ENCODE results near the gene PTPA. TPM values are rescaled to one million over a fixed set of nuclear protein-coding genes. Genes with fewer than 3 reads are reported as not detected.

Gene PTPA
- total and polyA plus RNA-seq, 8 donors: 32.7 to 71.4 (median 43.3) TPM

DNA sequence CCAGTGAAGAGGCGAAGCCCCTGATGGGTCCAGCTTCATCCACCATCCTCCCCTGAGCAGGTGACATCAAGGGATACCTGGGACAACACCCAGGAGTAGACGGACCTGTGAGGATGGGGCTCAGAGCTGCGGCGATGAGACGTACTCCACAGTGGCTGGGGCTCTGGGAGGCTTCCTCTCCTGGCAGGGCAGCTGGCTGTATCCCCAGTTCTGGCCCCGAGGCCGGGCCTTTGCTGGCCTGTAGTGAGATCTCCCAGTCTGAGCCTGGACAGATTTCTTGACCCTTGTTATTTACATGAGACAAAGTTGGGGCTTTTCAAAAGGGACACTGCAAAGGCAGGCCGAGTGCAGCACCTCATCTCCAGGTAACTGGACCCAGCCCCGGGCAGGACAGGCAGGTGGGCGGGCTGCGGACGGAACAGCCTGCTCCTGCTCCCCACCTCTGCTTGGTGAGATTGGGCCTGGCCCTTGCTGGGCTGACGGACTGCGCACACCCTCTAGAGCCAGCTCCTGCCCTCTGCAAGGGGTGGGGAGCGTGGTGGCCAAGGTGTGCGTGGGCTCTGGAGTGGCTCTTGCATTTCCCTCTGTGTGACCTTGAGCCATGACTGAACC, 43.8 kb downstream of the PTPA start:
- ATAC-seq: no peak
- 88 to 89% methylated on average over 16 of the region's 16 CpGs for WGBS, 2 donors
- no peak for FAIRE-seq
- Histone ChIP-seq H3K4me1 (no peaks in the 10 kb centered on the region), H3K4me3 (no peak overlapping the region), H3K9me3 (no peaks in the 10 kb centered on the region), H3K36me3 (no peaks in the 10 kb centered on the region), H3K27ac (no peak overlapping the region), H3K27me3 (no peaks in the 10 kb centered on the region)
- TF ChIP-seq, protein P1, sequence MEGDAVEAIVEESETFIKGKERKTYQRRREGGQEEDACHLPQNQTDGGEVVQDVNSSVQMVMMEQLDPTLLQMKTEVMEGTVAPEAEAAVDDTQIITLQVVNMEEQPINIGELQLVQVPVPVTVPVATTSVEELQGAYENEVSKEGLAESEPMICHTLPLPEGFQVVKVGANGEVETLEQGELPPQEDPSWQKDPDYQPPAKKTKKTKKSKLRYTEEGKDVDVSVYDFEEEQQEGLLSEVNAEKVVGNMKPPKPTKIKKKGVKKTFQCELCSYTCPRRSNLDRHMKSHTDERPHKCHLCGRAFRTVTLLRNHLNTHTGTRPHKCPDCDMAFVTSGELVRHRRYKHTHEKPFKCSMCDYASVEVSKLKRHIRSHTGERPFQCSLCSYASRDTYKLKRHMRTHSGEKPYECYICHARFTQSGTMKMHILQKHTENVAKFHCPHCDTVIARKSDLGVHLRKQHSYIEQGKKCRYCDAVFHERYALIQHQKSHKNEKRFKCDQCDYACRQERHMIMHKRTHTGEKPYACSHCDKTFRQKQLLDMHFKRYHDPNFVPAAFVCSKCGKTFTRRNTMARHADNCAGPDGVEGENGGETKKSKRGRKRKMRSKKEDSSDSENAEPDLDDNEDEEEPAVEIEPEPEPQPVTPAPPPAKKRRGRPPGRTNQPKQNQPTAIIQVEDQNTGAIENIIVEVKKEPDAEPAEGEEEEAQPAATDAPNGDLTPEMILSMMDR (IDR thresholded peaks at IDR 0.05): no peak
- intact Hi-C loops (cut with DNase I): no loop called here
- no peak for DNase-seq

DNA sequence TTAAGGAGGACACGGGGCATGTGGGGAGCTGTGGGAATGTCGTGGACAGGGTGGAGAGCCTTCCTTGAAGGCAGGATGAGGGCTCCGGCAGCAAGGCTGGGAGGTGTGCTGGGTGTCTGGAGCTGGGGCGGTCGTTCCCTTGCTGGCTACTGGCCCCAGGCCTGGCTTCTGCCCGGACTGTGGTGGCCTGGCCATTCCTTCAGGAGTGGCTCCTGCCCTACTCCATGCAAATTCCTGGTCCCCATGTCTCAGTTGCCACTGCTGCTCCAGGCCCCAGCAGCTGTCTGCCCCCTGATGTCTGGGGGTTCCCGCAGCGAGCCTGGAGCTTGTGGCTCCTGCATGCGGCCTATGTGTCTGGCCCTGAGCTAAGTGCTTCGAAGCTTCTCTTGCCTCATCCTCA, 44.9 kb downstream of the PTPA start:
- intact Hi-C loops (cut with DNase I): no loop called here
- Histone ChIP-seq H3K27me3 (no peaks in the 10 kb centered on the region), H3K27ac (no peak overlapping the region), H3K4me3 (no peak overlapping the region), H3K4me1 (no peaks in the 10 kb centered on the region), H3K9me3 (no peaks in the 10 kb centered on the region), H3K36me3 (no peaks in the 10 kb centered on the region)
- WGBS, 2 donors: 86 to 91% methylated on average over 10 of the region's 10 CpGs
- ATAC-seq (no peak), FAIRE-seq (no peak), DNase-seq (no peak)
- TF ChIP-seq, protein P1 (IDR thresholded peaks at IDR 0.05): no peak

DNA sequence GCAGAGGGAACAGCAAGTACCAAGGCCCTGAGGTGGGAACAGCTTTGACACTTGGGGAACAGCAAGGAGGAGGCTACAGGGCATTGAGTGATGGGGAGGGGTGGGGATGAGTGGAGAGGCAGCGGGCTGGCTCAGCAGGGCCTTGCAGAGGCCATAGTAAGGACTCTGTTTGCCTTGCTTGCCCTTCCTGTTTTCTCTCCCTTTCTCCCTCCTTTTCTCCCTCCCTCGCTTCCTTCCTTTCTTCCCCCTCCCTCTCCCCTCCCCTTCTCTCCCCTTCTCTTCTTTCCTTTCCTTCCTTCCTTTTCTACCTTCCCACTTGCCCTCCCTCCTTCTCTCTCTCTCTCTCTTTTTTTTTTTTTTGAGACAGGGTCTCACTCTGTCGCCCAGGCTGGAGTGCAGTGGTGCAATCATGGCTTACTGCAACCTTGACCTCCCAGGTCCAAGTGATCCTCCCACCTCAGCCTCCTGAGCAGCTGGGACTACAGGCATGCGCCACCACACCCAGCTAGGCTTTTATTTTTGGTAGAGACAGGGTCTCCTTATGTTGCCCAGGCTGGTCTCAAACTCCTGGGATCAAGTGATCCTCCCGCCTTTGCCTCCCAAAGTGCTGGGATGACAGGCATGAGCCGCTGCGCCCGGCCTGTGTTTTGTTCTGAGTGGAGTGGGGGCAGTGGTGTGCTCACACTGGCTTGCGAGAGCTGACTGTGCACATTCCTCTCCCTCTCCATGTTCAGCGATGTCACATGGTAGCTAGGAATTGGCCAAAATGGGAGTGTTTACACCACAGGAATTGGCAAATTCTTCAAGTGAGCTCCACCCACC, 49.7 kb downstream of the PTPA start:
- Histone ChIP-seq H3K27me3 (no peaks in the 10 kb centered on the region), H3K4me1 (no peaks in the 10 kb centered on the region), H3K36me3 (no peaks in the 10 kb centered on the region), H3K4me3 (no peak overlapping the region), H3K27ac (no peak overlapping the region), H3K9me3 (no peaks in the 10 kb centered on the region)
- TF ChIP-seq, protein P1 (IDR thresholded peaks at IDR 0.05): no peak
- no peak for ATAC-seq
- no peak for DNase-seq
- no peak for FAIRE-seq
- WGBS, 2 donors: 93 to 96% methylated on average over 10 of the region's 10 CpGs
- intact Hi-C loops (cut with DNase I): no loop called here

DNA sequence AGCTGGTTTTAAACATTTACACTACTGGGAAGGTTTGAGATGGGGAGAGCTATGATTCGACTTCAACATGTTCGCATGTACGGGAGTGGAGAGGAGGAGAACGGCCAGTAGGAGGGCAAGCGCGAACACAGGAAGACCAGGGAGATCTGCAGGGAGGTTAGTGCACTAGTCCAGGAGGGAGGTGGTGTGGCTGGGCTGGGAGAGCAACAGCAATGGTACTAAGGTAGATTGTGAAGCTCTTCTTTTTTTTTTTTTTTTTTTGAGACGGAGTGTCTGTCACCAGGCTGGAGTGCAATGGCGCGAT, 50.3 kb downstream of the PTPA start:
- no peak for DNase-seq
- no peak for ATAC-seq
- H3K36me3 ChIP-seq: no peaks in the 10 kb centered on the region
- H3K9me3 ChIP-seq: no peaks in the 10 kb centered on the region
- TF ChIP-seq, protein P1 (IDR thresholded peaks at IDR 0.05): no peak
- no peak overlapping the region for H3K27ac ChIP-seq
- WGBS, 2 donors: 96 to 98% methylated on average over 9 of the region's 9 CpGs
- FAIRE-seq: no peak
- intact Hi-C loops (cut with DNase I): no loop called here
- H3K4me1 ChIP-seq: peaks cover 3 to 5% (median 4%) of the 10 kb centered on the region in 3 donors
- no peaks in the 10 kb centered on the region for H3K27me3 ChIP-seq
- H3K4me3 ChIP-seq: no peak overlapping the region
